SK-N-MC (cell line): ENCODE measurements around the gene WASF3.
"Not testable (repeated sequence)": the region's sequence is repeated elsewhere in the genome, so short reads cannot be mapped to it uniquely, and the experiment has no call there.

ENCODE experiments used
- DNase-seq: peaks from one replicate; pipeline ENCODE4 v3.0.0-alpha.2; 2011; ENCODE audit warnings: low read depth, low spot score
- H3K27ac ChIP-seq: fragments of 200-600 bp; sonication (generic); 2 replicates; pipeline ENCODE4 v1.5.1; 2016; ENCODE audit warnings: mixed run types
- H3K36me3 ChIP-seq: fragments of 200-600 bp; sonication (generic); 2 replicates; pipeline ENCODE4 v1.6.1; 2017; ENCODE audit warnings: antibody characterized with exemption, low read length, mixed read lengths; ENCODE audit not compliant: insufficient read depth
- H3K4me3 ChIP-seq: fragments of 200-600 bp; sonication (generic); 2 replicates; pipeline ENCODE4 v1.5.1; 2016
- H3K9ac ChIP-seq: fragments of 200-600 bp; sonication (generic); 2 replicates; pipeline ENCODE4 v1.8.0; 2017; ENCODE audit warnings: mixed run types, mixed read lengths; ENCODE audit not compliant: insufficient read length
- H3K9me3 ChIP-seq: fragments of 200-600 bp; sonication (generic); 2 replicates; pipeline ENCODE4 v1.6.1; 2017; ENCODE audit warnings: low read depth, mild to moderate bottlenecking, antibody characterized with exemption, low read length, moderate library complexity, mixed read lengths
- EZH2 ChIP-seq: fragments of 200-600 bp; sonication (generic); IDR thresholded peaks from one replicate; pipeline ENCODE4 v1.6.1; 2017; ENCODE audit warnings: antibody characterized with exemption
- FOXP2 ChIP-seq: optimal IDR thresholded peaks from 2 replicates; pipeline ENCODE3; 2011; ENCODE audit warnings: mild to moderate bottlenecking, moderate library complexity; ENCODE audit not compliant: insufficient read depth; ENCODE audit errors: extremely low read length, control extremely low read depth
- POLR2AphosphoS5 ChIP-seq: IDR thresholded peaks from 2 replicates; pipeline ENCODE4 v1.6.1; 2012; ENCODE audit warnings: mild to moderate bottlenecking, low read depth, low read length, borderline replicate concordance

Gene WASF3

GRCh38 chr13:26618726-26619125, 61.2 kb downstream of the WASF3 start:
- no peak overlapping the region for H3K9ac ChIP-seq
- H3K4me3 ChIP-seq: no peak overlapping the region
- H3K9me3 ChIP-seq: no peaks in the 10 kb centered on the region
- no peak overlapping the region for H3K27ac ChIP-seq
- no peak for TF ChIP-seq POLR2AphosphoS5
- TF ChIP-seq EZH2: no peak
- no peak for TF ChIP-seq FOXP2
- no peaks in the 10 kb centered on the region for H3K36me3 ChIP-seq
- DNase-seq: no peak

GRCh38 chr13:26619358-26619757, 61.9 kb downstream of the WASF3 start:
- no peak overlapping the region for H3K27ac ChIP-seq
- no peak for DNase-seq
- TF ChIP-seq FOXP2: no peak
- TF ChIP-seq EZH2: no peak
- no peak for TF ChIP-seq POLR2AphosphoS5
- no peaks in the 10 kb centered on the region for H3K36me3 ChIP-seq
- no peak overlapping the region for H3K9ac ChIP-seq
- H3K9me3 ChIP-seq: no peaks in the 10 kb centered on the region
- no peak overlapping the region for H3K4me3 ChIP-seq

GRCh38 chr13:26621731-26622401, 64.4 kb downstream of the WASF3 start:
- DNase-seq: no peak
- Histone ChIP-seq H3K9ac (no peak overlapping the region), H3K4me3 (no peak overlapping the region), H3K9me3 (no peaks in the 10 kb centered on the region), H3K27ac (no peak overlapping the region), H3K36me3 (no peaks in the 10 kb centered on the region)
- TF ChIP-seq EZH2 (no peak), FOXP2 (no peak), POLR2AphosphoS5 (no peak)

- Histone ChIP-seq H3K9me3 (no peaks in the 10 kb centered on the region), H3K36me3 (no peaks in the 10 kb centered on the region), H3K27ac (no peak overlapping the region), H3K9ac (no peak overlapping the region), H3K4me3 (no peak overlapping the region)
- TF ChIP-seq FOXP2 (no peak), POLR2AphosphoS5 (no peak), EZH2 (no peak)
- DNase-seq: no peak
These were observed 65.6 kb downstream of the WASF3 start for GRCh38 chr13:26623125-26623524.

- H3K9ac ChIP-seq: no peak overlapping the region
- DNase-seq: no peak
These were observed 67.1 kb downstream of the WASF3 start for GRCh38 chr13:26624572-26624971.

GRCh38 chr13:26626271-26626670, 68.8 kb downstream of the WASF3 start:
- H3K36me3 ChIP-seq: no peaks in the 10 kb centered on the region
- DNase-seq: no peak
- H3K27ac ChIP-seq: no peak overlapping the region
- TF ChIP-seq FOXP2 (no peak), POLR2AphosphoS5 (no peak), EZH2 (no peak)
- no peaks in the 10 kb centered on the region for H3K9me3 ChIP-seq
- no peak overlapping the region for H3K9ac ChIP-seq
- H3K4me3 ChIP-seq: no peak overlapping the region

More at GRCh38 chr13:26624572-26624971, 67.1 kb downstream of the WASF3 start:
- TF ChIP-seq EZH2: no peak
- no peak for TF ChIP-seq POLR2AphosphoS5
- no peak for TF ChIP-seq FOXP2
- no peak overlapping the region for H3K27ac ChIP-seq
- H3K9me3 ChIP-seq: no peaks in the 10 kb centered on the region
- no peak overlapping the region for H3K4me3 ChIP-seq
- no peaks in the 10 kb centered on the region for H3K36me3 ChIP-seq

- H3K27ac ChIP-seq: no peak overlapping the region
- no peak for DNase-seq
- H3K36me3 ChIP-seq: no peaks in the 10 kb centered on the region
- H3K4me3 ChIP-seq: no peak overlapping the region
- TF ChIP-seq POLR2AphosphoS5: no peak
- no peak for TF ChIP-seq FOXP2
- TF ChIP-seq EZH2: no peak
- no peak overlapping the region for H3K9ac ChIP-seq
- H3K9me3 ChIP-seq: no peaks in the 10 kb centered on the region
These were observed 71.2 kb downstream of the WASF3 start for GRCh38 chr13:26628706-26629105.

GRCh38 chr13:26629260-26629825, 71.9 kb downstream of the WASF3 start:
- no peak for TF ChIP-seq POLR2AphosphoS5
- TF ChIP-seq EZH2: no peak
- no peak for TF ChIP-seq FOXP2
- no peaks in the 10 kb centered on the region for H3K9me3 ChIP-seq
- no peak overlapping the region for H3K27ac ChIP-seq
- H3K9ac ChIP-seq: no peak overlapping the region
- H3K4me3 ChIP-seq: no peak overlapping the region
- H3K36me3 ChIP-seq: no peaks in the 10 kb centered on the region
- DNase-seq: no peak

GRCh38 chr13:26635634-26636033, 78.2 kb downstream of the WASF3 start:
- not testable (repeated sequence) for H3K9ac ChIP-seq, H3K36me3 ChIP-seq, H3K27ac ChIP-seq, DNase-seq, H3K4me3 ChIP-seq, H3K9me3 ChIP-seq

GRCh38 chr13:26636073-26636472, 78.6 kb downstream of the WASF3 start:
- H3K4me3 ChIP-seq, H3K9ac ChIP-seq, DNase-seq, H3K9me3 ChIP-seq, H3K27ac ChIP-seq, H3K36me3 ChIP-seq: not testable (repeated sequence)
